Measurements from ENCODE around the gene ZC3H4. TPM values are rescaled to one million over a fixed set of nuclear protein-coding genes. Genes with fewer than 3 reads are reported as not detected.

Gene ZC3H4
- total RNA-seq, 1 experiment from 2014 or later = 45.1 TPM

GRCh38 chr19:47123406-47123805 lies 9.8 kb upstream of the ZC3H4 start:
- no peak overlapping the region for H3K9ac ChIP-seq (ENCODE audit: low read length)
- RAD21 ChIA-PET (ENCODE audit: low non-redundant PET in 1 of 2, low total read pairs in 2 of 2, uncharacterized antibody in 2 of 2, unreplicated experiment in 2 of 2) = interaction anchor here in 1 of 2 experiments (1.0 kb wide), 1 partner anchor 87 kb away, joined by 3 read pairs; no protein-coding TSS in a partner anchor
- no peak for DNase-seq (ENCODE audit: low read depth, low spot score)
- intact Hi-C loops (cut with micrococcal nuclease) = loop anchor here (10.0 kb wide), 1 partner anchor 259 kb away; the partner anchor contains the start of gene ARHGAP35
- H3K9me3 ChIP-seq (ENCODE audit: control insufficient read depth in 1 of 2, insufficient read depth in 1 of 2, low read depth in 1 of 2, low read length in 2 of 2) = no peaks in the 10 kb centered on the region
- no peaks in the 10 kb centered on the region for H3K79me2 ChIP-seq (ENCODE audit: insufficient read depth, low read length)
- POLR2A ChIA-PET = interaction anchor here (0.6 to 2.1 kb wide), 2 partner anchors 9 to 103 kb away, joined by 3 to 20 read pairs; partner anchors contain the start of gene ZC3H4
- H3K27me3 ChIP-seq (ENCODE audit: insufficient read depth, low read length) = no peaks in the 10 kb centered on the region
- no TSS peak for BruUV-seq (replicated peaks)
- no peak overlapping the region for H2AFZ ChIP-seq (ENCODE audit: low read depth, low read length, poor library complexity, severe bottlenecking)
- H3K4me3 ChIP-seq (replicated peaks in 1 of 2; ENCODE audit: low read depth in 1 of 2, low read length in 2 of 2) = no peak overlapping the region
- H3K36me3 ChIP-seq (ENCODE audit: control insufficient read depth in 1 of 2, insufficient read depth in 2 of 2, low read length in 2 of 2) = no peaks in the 10 kb centered on the region
- H3K4me2 ChIP-seq (ENCODE audit: low read length) = no peak overlapping the region
- H4K20me1 ChIP-seq (ENCODE audit: insufficient read depth) = no peaks in the 10 kb centered on the region
- ATAC-seq = no peak
- H3K27ac ChIP-seq (ENCODE audit: low read depth, low read length) = no peak overlapping the region
- no peaks in the 10 kb centered on the region for H3K9me2 ChIP-seq (ENCODE audit: insufficient read depth)
- TF ChIP-seq JUND (IDR thresholded peaks at IDR 0.05) = no peak
- no peak for TF ChIP-seq EGR1 (IDR thresholded peaks at IDR 0.05; ENCODE audit: low read depth)
- TF ChIP-seq REST (IDR thresholded peaks at IDR 0.05; ENCODE audit: low read depth) = no peak
- no peak for TF ChIP-seq ZFX (IDR thresholded peaks at IDR 0.05)
- TF ChIP-seq CTCF (IDR thresholded peaks at IDR 0.05 in 2 of 3, conservative IDR thresholded peaks at IDR 0.05 in 1 of 3; ENCODE audit: borderline replicate concordance in 1 of 3, insufficient read depth in 1 of 3, low read depth in 2 of 3, low read length in 2 of 3) = no peak
- peaks cover 24 to 38% of the 10 kb centered on the region in 2 experiments for H3K4me1 ChIP-seq (ENCODE audit: control insufficient read depth in 1 of 2, insufficient read depth in 2 of 2, low read length in 2 of 2)
- CTCF ChIA-PET = interaction anchor here (1.1 to 2.5 kb wide), 4 partner anchors 10 to 111 kb away, joined by 4 to 17 read pairs (median 8); partner anchors contain the start of gene ZC3H4
